ENCODE results near the gene AZU1. TPM values are rescaled to one million over a fixed set of nuclear protein-coding genes. Genes with fewer than 3 reads are reported as not detected.

AZU1 gene
- total RNA-seq: under 1 TPM in 1 of 4 donors, not detected in 3; 0.68 TPM

- TF ChIP-seq, protein P1, sequence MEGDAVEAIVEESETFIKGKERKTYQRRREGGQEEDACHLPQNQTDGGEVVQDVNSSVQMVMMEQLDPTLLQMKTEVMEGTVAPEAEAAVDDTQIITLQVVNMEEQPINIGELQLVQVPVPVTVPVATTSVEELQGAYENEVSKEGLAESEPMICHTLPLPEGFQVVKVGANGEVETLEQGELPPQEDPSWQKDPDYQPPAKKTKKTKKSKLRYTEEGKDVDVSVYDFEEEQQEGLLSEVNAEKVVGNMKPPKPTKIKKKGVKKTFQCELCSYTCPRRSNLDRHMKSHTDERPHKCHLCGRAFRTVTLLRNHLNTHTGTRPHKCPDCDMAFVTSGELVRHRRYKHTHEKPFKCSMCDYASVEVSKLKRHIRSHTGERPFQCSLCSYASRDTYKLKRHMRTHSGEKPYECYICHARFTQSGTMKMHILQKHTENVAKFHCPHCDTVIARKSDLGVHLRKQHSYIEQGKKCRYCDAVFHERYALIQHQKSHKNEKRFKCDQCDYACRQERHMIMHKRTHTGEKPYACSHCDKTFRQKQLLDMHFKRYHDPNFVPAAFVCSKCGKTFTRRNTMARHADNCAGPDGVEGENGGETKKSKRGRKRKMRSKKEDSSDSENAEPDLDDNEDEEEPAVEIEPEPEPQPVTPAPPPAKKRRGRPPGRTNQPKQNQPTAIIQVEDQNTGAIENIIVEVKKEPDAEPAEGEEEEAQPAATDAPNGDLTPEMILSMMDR (IDR thresholded peaks at IDR 0.05; ENCODE audit: low read depth): no peak
These were observed at the start of gene AZU1 for GRCh38 chr19:827710-828321. Gene AZU1, plus strand, starts transcription at chr19:827837. Its CDS starts 10 bp downstream, at chr19:827847.

GRCh38 chr19:778910-779653 is 48.6 kb upstream of the AZU1 start:
- TF ChIP-seq, protein P1 (IDR thresholded peaks at IDR 0.05; ENCODE audit: low read depth): no peak

DNA sequence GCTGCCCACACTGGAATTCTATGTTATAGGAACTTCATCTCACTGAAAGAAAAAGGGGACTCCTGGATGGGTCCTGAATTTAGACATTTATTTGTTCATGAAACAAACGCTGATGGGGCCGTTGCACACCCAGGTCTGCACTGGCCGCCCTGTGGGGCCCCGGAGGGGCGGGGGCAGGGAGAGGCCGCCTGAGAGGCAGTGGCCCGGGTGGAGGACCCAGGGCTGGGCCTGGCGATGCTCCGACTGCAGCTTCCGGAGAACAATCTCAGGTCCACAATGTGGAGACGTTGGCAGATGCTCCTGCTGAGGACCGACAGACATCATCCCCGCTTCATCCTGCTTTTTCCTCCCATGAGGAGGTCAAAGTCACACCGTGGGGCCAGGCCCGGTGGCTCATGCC is 46.7 kb upstream of the AZU1 start:
- TF ChIP-seq, protein P1 (IDR thresholded peaks at IDR 0.05; ENCODE audit: low read depth): no peak

DNA sequence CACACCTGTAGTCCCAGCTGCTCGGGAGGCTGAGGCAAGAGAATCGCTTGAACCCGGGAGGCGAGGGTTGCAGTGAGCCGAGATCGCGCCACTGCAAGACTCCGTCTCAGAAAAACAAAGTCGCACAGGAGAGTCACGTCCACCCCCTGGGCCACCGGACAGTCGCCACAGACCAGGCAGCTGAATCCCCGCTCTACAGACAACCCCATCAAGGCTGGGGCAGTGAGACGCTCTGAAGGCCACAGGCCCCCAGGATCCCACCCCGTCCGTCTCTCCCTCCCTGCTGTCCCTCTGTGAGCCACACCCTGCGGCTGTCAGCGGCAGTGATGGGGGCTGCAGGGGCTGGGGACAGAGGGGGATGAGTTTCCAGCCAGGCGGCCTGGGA is 45.8 kb upstream of the AZU1 start:
- TF ChIP-seq, protein P1 (IDR thresholded peaks at IDR 0.05; ENCODE audit: low read depth): no peak

- TF ChIP-seq, protein P1 (IDR thresholded peaks at IDR 0.05; ENCODE audit: low read depth): no peak
These were observed 45.3 kb upstream of the AZU1 start for GRCh38 chr19:782185-782877.

GRCh38 chr19:782878-783668 is 44.6 kb upstream of the AZU1 start:
- TF ChIP-seq, protein P1 (IDR thresholded peaks at IDR 0.05; ENCODE audit: low read depth): no peak
